CD1c-positive myeloid dendritic cell (primary cell): ENCODE data around the gene ARL2BP.
A peak's percentile ranks its signal among the peaks of the same experiment; 100 is the strongest.

ENCODE experiments used
- DNase-seq: peaks from one replicate; pipeline ENCODE4 v3.0.0-alpha.2; 2016; ENCODE audit errors: extremely low spot score

Gene ARL2BP

GRCh38 chr16:57283214-57283958, 38.3 kb downstream of the ARL2BP start:
- DNase-seq = no peak

- no peak for DNase-seq
These were observed 38.8 kb downstream of the ARL2BP start for GRCh38 chr16:57283959-57284208.

- DNase-seq = peak; percentile 45
These were observed 39.3 kb downstream of the ARL2BP start, which contains the start of gene PLLP for GRCh38 chr16:57284209-57284951. PLLP (minus strand) TSS chr16:57284672; CDS start chr16:57284540, 132 bp downstream.

GRCh38 chr16:57284952-57285363, 39.9 kb downstream of the ARL2BP start:
- DNase-seq = no peak

GRCh38 chr16:57285379-57285778, 40.3 kb downstream of the ARL2BP start:
- no peak for DNase-seq

- no peak for DNase-seq
These were observed 44.6 kb downstream of the ARL2BP start for GRCh38 chr16:57289391-57290257.

- no peak for DNase-seq
These were observed 52.8 kb downstream of the ARL2BP start for GRCh38 chr16:57297856-57298255.

- no peak for DNase-seq
These were observed 54.1 kb downstream of the ARL2BP start for GRCh38 chr16:57299009-57299718.

- DNase-seq = peak; percentile 89
These were observed 54.8 kb downstream of the ARL2BP start for GRCh38 chr16:57299719-57300386.

- peak; percentile 100 for DNase-seq
These were observed 55.5 kb downstream of the ARL2BP start for GRCh38 chr16:57300387-57301125.

- DNase-seq = no peak
These were observed 56.2 kb downstream of the ARL2BP start for GRCh38 chr16:57301126-57301817.
